Activated T-cell treated with anti-CD3 and anti-CD28 coated beads for 4 hours (primary cell): ENCODE results near the gene ENPP3.
"Not testable (repeated sequence)": the region's sequence is repeated elsewhere in the genome, so short reads cannot be mapped to it uniquely, and the experiment has no call there.

Experiments used
- DNase-seq: peaks from one replicate; pipeline ENCODE4 v3.0.0-alpha.2; 2020

ENPP3 gene

GRCh38 chr6:131741688-131742393 is 104.7 kb downstream of the ENPP3 start:
- DNase-seq = no peak

GRCh38 chr6:131744432-131745287 is 107.6 kb downstream of the ENPP3 start:
- no peak for DNase-seq

GRCh38 chr6:131745476-131745875 is 108.4 kb downstream of the ENPP3 start:
- DNase-seq = no peak

GRCh38 chr6:131747821-131748353 is 110.8 kb downstream of the ENPP3 start:
- no peak for DNase-seq

GRCh38 chr6:131749023-131749422 is 111.9 kb downstream of the ENPP3 start:
- no peak for DNase-seq

- not testable (repeated sequence) for DNase-seq
These were observed 114.1 kb downstream of the ENPP3 start for GRCh38 chr6:131751012-131751715.

- DNase-seq = no peak
These were observed 117.0 kb downstream of the ENPP3 start for GRCh38 chr6:131754088-131754487.

GRCh38 chr6:131754715-131755567 is 117.8 kb downstream of the ENPP3 start:
- no peak for DNase-seq

GRCh38 chr6:131755597-131755996 is 118.5 kb downstream of the ENPP3 start:
- DNase-seq = no peak

GRCh38 chr6:131756039-131756438 is 118.9 kb downstream of the ENPP3 start:
- DNase-seq = no peak

GRCh38 chr6:131758920-131759319 is 121.8 kb downstream of the ENPP3 start:
- no peak for DNase-seq

GRCh38 chr6:131761060-131761761 is 124.1 kb downstream of the ENPP3 start:
- no peak for DNase-seq

GRCh38 chr6:131761762-131762067 is 124.6 kb downstream of the ENPP3 start:
- no peak for DNase-seq

GRCh38 chr6:131762984-131763383 is 125.9 kb downstream of the ENPP3 start:
- no peak for DNase-seq

GRCh38 chr6:131763749-131764148 is 126.6 kb downstream of the ENPP3 start:
- DNase-seq = no peak

GRCh38 chr6:131764350-131764749 is 127.2 kb downstream of the ENPP3 start:
- no peak for DNase-seq

- no peak for DNase-seq
These were observed 128.1 kb downstream of the ENPP3 start for GRCh38 chr6:131765081-131765803.

- no peak for DNase-seq
These were observed 128.7 kb downstream of the ENPP3 start for GRCh38 chr6:131765804-131766135.

- DNase-seq = no peak
These were observed 129.5 kb downstream of the ENPP3 start for GRCh38 chr6:131766631-131767030.

- DNase-seq = no peak
These were observed 131.9 kb downstream of the ENPP3 start for GRCh38 chr6:131768964-131769363.
